ENCODE results near the gene ARL2BP. TPM values are rescaled to one million over a fixed set of nuclear protein-coding genes. Genes with fewer than 3 reads are reported as not detected.

ARL2BP gene
- total and polyA plus RNA-seq, 2 of the 13 experiments (the other 11 are each of a cell fraction or from before 2014, with no cell fraction given), result 64.3 to 67.6 TPM

DNA sequence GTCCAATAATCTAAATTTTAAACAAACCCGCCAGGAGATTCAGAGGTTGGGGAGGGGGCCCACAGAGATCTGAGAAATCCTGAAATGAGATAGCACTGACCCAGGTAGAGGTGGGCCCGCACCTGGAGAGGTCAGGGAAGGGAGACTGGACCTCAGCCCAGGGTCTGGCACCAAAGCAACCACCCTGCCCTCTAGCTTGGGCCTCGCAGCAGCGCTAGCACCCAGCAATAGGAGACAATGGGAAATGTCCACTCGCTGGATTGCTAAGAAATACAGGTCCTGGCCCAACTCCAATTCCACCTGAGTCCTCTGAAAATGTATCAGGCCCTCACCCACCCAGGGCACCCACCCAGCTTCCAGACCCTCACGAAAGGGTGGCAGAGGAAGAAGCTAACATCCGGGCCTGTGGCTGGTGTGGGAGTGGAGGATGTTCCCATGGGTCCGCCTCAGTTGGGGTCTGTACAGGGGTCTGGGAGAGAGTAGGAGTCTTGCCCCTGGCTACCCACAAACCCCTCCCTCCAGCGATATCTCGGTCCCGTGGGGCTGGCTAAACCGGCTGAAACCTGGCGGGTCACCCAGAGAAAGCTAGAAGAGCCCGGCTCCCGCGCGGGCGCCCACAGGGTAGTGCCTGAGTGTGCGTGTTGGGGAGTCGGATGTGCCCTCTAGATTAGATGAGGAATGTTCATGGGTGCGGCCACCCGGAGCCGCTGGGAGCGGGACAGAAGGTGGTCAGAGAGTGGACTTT is 38.3 kb downstream of the ARL2BP start (continued):
- TF ChIP-seq, protein P1, sequence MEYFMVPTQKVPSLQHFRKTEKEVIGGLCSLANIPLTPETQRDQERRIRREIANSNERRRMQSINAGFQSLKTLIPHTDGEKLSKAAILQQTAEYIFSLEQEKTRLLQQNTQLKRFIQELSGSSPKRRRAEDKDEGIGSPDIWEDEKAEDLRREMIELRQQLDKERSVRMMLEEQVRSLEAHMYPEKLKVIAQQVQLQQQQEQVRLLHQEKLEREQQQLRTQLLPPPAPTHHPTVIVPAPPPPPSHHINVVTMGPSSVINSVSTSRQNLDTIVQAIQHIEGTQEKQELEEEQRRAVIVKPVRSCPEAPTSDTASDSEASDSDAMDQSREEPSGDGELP (IDR thresholded peaks at IDR 0.05; ENCODE audit: borderline replicate concordance, low read depth), result no peak
- no peak for TF ChIP-seq ARHGAP35 (CRISPR knock-in tag; IDR thresholded peaks at IDR 0.05; ENCODE audit: borderline replicate concordance)
- no peak for TF ChIP-seq NFKB2 (CRISPR knock-in tag; IDR thresholded peaks at IDR 0.05; ENCODE audit: borderline replicate concordance)
- no peak for TF ChIP-seq KLF6 (CRISPR knock-in tag; IDR thresholded peaks at IDR 0.05)
- TF ChIP-seq ATAD3A (CRISPR knock-in tag; IDR thresholded peaks at IDR 0.05), result no peak
- no peak for TF ChIP-seq ERF (CRISPR knock-in tag; IDR thresholded peaks at IDR 0.05)
- TF ChIP-seq, protein P2, sequence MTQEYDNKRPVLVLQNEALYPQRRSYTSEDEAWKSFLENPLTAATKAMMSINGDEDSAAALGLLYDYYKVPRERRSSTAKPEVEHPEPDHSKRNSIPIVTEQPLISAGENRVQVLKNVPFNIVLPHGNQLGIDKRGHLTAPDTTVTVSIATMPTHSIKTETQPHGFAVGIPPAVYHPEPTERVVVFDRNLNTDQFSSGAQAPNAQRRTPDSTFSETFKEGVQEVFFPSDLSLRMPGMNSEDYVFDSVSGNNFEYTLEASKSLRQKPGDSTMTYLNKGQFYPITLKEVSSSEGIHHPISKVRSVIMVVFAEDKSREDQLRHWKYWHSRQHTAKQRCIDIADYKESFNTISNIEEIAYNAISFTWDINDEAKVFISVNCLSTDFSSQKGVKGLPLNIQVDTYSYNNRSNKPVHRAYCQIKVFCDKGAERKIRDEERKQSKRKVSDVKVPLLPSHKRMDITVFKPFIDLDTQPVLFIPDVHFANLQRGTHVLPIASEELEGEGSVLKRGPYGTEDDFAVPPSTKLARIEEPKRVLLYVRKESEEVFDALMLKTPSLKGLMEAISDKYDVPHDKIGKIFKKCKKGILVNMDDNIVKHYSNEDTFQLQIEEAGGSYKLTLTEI (CRISPR knock-in tag; conservative IDR thresholded peaks at IDR 0.05), result no peak
- TF ChIP-seq ZKSCAN8 (CRISPR knock-in tag; IDR thresholded peaks at IDR 0.05; ENCODE audit: borderline replicate concordance), result no peak
- no peak for TF ChIP-seq MXI1 (IDR thresholded peaks at IDR 0.05; ENCODE audit: borderline replicate concordance, low read depth, low read length)
- TF ChIP-seq, protein P3, sequence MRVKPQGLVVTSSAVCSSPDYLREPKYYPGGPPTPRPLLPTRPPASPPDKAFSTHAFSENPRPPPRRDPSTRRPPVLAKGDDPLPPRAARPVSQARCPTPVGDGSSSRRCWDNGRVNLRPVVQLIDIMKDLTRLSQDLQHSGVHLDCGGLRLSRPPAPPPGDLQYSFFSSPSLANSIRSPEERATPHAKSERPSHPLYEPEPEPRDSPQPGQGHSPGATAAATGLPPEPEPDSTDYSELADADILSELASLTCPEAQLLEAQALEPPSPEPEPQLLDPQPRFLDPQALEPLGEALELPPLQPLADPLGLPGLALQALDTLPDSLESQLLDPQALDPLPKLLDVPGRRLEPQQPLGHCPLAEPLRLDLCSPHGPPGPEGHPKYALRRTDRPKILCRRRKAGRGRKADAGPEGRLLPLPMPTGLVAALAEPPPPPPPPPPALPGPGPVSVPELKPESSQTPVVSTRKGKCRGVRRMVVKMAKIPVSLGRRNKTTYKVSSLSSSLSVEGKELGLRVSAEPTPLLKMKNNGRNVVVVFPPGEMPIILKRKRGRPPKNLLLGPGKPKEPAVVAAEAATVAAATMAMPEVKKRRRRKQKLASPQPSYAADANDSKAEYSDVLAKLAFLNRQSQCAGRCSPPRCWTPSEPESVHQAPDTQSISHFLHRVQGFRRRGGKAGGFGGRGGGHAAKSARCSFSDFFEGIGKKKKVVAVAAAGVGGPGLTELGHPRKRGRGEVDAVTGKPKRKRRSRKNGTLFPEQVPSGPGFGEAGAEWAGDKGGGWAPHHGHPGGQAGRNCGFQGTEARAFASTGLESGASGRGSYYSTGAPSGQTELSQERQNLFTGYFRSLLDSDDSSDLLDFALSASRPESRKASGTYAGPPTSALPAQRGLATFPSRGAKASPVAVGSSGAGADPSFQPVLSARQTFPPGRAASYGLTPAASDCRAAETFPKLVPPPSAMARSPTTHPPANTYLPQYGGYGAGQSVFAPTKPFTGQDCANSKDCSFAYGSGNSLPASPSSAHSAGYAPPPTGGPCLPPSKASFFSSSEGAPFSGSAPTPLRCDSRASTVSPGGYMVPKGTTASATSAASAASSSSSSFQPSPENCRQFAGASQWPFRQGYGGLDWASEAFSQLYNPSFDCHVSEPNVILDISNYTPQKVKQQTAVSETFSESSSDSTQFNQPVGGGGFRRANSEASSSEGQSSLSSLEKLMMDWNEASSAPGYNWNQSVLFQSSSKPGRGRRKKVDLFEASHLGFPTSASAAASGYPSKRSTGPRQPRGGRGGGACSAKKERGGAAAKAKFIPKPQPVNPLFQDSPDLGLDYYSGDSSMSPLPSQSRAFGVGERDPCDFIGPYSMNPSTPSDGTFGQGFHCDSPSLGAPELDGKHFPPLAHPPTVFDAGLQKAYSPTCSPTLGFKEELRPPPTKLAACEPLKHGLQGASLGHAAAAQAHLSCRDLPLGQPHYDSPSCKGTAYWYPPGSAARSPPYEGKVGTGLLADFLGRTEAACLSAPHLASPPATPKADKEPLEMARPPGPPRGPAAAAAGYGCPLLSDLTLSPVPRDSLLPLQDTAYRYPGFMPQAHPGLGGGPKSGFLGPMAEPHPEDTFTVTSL (CRISPR knock-in tag; IDR thresholded peaks at IDR 0.05; ENCODE audit: borderline replicate concordance), result no peak; the same call in 1 of the 2 replicates
- no peak for TF ChIP-seq REL (CRISPR knock-in tag; conservative IDR thresholded peaks at IDR 0.05)
- TF ChIP-seq, protein P4, sequence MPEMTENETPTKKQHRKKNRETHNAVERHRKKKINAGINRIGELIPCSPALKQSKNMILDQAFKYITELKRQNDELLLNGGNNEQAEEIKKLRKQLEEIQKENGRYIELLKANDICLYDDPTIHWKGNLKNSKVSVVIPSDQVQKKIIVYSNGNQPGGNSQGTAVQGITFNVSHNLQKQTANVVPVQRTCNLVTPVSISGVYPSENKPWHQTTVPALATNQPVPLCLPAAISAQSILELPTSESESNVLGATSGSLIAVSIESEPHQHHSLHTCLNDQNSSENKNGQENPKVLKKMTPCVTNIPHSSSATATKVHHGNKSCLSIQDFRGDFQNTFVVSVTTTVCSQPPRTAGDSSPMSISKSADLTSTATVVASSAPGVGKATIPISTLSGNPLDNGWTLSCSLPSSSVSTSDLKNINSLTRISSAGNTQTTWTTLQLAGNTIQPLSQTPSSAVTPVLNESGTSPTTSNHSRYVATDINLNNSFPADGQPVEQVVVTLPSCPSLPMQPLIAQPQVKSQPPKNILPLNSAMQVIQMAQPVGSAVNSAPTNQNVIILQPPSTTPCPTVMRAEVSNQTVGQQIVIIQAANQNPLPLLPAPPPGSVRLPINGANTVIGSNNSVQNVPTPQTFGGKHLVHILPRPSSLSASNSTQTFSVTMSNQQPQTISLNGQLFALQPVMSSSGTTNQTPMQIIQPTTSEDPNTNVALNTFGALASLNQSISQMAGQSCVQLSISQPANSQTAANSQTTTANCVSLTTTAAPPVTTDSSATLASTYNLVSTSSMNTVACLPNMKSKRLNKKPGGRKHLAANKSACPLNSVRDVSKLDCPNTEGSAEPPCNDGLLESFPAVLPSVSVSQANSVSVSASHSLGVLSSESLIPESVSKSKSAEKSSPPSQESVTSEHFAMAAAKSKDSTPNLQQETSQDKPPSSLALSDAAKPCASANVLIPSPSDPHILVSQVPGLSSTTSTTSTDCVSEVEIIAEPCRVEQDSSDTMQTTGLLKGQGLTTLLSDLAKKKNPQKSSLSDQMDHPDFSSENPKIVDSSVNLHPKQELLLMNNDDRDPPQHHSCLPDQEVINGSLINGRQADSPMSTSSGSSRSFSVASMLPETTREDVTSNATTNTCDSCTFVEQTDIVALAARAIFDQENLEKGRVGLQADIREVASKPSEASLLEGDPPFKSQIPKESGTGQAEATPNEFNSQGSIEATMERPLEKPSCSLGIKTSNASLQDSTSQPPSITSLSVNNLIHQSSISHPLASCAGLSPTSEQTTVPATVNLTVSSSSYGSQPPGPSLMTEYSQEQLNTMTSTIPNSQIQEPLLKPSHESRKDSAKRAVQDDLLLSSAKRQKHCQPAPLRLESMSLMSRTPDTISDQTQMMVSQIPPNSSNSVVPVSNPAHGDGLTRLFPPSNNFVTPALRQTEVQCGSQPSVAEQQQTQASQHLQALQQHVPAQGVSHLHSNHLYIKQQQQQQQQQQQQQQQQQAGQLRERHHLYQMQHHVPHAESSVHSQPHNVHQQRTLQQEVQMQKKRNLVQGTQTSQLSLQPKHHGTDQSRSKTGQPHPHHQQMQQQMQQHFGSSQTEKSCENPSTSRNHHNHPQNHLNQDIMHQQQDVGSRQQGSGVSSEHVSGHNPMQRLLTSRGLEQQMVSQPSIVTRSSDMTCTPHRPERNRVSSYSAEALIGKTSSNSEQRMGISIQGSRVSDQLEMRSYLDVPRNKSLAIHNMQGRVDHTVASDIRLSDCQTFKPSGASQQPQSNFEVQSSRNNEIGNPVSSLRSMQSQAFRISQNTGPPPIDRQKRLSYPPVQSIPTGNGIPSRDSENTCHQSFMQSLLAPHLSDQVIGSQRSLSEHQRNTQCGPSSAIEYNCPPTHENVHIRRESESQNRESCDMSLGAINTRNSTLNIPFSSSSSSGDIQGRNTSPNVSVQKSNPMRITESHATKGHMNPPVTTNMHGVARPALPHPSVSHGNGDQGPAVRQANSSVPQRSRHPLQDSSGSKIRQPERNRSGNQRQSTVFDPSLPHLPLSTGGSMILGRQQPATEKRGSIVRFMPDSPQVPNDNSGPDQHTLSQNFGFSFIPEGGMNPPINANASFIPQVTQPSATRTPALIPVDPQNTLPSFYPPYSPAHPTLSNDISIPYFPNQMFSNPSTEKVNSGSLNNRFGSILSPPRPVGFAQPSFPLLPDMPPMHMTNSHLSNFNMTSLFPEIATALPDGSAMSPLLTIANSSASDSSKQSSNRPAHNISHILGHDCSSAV (CRISPR knock-in tag; IDR thresholded peaks at IDR 0.05; ENCODE audit: borderline replicate concordance), result no peak
